Midbrain (tissue), 1 donor: ENCODE measurements around the gene CHCHD3.
A peak's percentile ranks its signal among the peaks of the same experiment; 100 is the strongest.
"Not testable (repeated sequence)": the region's sequence is repeated elsewhere in the genome, so short reads cannot be mapped to it uniquely, and the experiment has no call there.

Experiments used
- DNase-seq: peaks from one replicate; lab custom pipeline; 2025; lab: John Stamatoyannopoulos, UW

Gene CHCHD3

GRCh38 chr7:132953468-132953867, 128.4 kb downstream of the CHCHD3 start:
- DNase-seq, result no peak

GRCh38 chr7:132950725-132951124, 131.2 kb downstream of the CHCHD3 start:
- DNase-seq, result no peak

- DNase-seq, result no peak
Measured at GRCh38 chr7:132947011-132947410, 134.9 kb downstream of the CHCHD3 start.

DNA sequence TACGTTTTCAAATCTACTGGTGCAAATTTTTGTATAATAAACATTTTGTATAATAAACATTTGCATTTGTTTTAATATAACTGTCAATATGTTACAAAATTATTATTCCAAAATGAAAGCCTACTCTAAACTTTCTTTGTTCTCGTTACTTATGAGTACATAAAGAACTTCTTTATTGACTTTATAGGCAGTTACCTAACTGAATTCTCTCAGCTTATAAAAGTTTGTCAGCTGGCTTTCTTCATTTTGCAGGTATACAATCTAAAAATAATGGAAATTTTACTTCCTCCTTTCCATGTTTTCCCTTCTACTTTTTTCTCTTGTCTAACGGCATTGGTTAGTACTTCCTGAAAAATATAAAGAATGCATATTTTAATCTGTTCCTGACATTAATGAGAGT, 137.1 kb downstream of the CHCHD3 start:
- DNase-seq, result no peak

GRCh38 chr7:132943645-132944044, 138.2 kb downstream of the CHCHD3 start:
- DNase-seq, result no peak

DNA sequence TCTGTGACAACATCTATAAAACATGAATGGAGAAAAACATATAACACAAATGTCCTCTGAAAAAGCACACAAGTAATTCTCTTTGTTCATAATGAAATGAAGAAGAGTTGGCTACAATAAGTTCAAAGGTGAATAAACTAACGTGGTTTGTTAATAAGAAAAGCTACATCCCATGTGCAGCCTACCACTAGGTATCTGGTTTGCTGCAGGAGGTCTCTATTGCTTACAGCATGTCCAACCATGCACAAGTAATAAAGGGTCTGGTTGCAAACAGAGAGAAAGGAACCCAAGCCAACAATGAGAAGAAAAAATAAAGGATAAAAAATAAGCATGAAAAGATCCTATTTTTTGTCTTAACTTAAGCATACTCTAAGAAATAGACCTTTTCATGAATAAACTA, 139.2 kb downstream of the CHCHD3 start:
- no peak for DNase-seq

GRCh38 chr7:132941905-132942304, 140.0 kb downstream of the CHCHD3 start:
- no peak for DNase-seq

DNA sequence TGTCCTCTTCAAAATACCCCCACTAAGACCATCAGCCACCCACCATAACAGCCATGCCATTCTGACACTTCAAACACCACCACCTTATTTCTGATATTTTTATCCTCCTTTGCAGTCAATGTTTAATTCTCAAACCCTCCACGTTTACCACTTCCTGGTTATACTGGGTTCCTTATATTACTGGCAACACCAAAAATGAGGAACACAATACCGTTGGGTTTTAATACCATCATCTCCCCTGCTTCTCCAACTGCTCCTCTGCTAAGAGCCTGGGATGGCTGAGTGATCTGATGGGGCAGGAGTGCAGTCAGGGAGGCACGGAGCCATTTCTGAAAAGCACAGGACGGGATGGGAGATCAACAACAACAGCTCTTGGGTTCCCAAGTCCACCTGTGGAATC, 140.5 kb downstream of the CHCHD3 start:
- no peak for DNase-seq

GRCh38 chr7:132940084-132940483, 141.8 kb downstream of the CHCHD3 start:
- DNase-seq, result no peak

DNA sequence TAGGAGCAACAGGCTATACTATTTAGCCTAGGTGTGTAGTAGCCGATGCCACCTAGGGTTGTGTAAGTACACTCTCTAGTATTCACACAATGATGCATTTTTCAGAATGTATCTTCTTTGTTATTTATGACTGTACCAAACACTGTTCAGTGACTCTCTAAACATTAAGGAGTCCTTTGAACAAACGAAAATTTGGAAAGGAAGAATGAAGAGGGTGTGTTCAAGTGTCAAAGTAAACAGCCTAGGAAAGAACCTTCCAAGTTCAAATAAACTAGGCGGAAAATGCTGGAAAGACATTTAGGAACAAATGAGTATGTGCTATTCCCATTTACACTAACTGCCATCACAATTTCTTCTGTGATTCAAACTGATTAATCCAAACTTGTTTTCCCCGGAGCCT, 142.4 kb downstream of the CHCHD3 start:
- no peak for DNase-seq

- DNase-seq, result no peak
Measured at GRCh38 chr7:132937286-132937685, 144.6 kb downstream of the CHCHD3 start.

DNA sequence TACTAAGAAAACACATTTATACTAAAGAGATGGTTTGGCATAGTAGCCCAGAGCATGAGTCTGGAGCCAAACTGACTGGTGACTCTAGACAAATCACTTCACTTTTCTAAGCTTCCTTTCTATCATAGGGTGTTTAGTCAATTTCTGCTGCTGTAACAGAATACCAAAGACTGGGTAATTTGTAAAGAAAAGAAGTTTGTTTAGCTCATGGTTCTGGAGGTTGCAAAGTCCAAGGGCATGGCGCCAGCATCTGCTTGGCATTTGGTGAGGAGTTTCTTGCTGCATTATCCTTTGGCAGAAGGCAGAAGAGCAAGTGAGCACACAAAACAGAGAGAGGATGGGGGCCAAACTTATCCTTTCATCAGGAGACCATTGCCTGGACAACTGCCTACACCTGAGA, 146.3 kb downstream of the CHCHD3 start:
- no peak for DNase-seq

DNA sequence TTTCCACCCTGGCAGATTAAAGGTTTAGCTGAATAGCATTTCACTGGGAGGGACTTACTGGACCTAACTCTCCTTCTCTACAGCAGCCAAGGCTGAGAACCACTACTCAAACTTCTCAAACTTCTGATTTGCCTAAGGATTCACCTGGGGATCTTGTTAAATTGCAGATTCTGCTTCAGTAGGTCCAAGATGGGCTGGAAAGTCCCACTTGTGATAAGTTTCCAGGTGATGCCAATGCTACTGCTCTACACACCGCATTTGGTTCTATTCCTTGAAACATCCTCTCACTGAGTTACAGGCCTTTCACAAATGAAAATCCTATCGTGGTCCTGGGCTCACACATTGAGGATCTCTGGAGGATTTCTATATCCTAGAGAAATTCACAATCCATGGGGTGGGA, 147.9 kb downstream of the CHCHD3 start:
- DNase-seq, result no peak

DNA sequence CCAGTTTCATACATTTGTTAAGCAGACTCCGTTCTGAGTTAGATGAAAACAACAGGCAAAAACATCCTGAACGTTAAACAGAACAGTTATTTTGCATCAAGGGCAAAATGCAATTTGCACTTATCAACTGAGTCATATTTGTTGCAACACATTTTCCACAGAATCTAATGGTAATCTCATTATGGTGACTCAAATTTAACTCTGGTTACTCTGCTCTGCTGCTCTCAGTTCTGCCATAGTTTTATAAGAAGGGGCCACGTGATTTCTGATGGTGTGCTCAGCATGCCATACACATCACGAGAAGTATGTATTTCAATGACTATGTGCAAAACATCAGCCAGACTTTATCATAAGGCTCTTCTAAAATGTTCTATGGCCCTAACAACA, 148.8 kb downstream of the CHCHD3 start:
- DNase-seq, result no peak

GRCh38 chr7:132932296-132933071, 149.4 kb downstream of the CHCHD3 start:
- DNase-seq, result no peak

- DNase-seq, result peak; percentile 39
Measured at GRCh38 chr7:132930881-132931280, 151.0 kb downstream of the CHCHD3 start.

DNA sequence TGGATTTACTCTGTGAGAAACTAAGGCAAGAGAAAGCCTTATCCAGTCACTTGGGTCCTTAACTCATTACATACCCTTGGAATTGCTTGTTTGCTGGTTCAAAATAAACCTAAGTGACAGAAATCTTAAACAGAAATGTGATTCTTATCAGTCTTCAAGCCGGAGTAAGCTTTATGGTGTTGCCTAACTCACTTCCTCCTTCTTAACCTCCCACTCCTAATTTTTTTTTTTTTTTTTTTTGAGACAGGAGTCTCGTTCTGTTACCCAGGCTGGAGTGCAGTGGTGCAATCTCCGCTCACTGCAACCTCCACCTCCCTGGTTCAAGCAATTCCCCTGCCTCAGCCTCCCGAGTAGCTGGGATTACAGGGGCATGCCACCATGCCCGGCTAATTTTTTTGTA, 151.9 kb downstream of the CHCHD3 start:
- DNase-seq, result not testable (repeated sequence)

- DNase-seq, result no peak
Measured at GRCh38 chr7:132919771-132920170, 162.1 kb downstream of the CHCHD3 start.

DNA sequence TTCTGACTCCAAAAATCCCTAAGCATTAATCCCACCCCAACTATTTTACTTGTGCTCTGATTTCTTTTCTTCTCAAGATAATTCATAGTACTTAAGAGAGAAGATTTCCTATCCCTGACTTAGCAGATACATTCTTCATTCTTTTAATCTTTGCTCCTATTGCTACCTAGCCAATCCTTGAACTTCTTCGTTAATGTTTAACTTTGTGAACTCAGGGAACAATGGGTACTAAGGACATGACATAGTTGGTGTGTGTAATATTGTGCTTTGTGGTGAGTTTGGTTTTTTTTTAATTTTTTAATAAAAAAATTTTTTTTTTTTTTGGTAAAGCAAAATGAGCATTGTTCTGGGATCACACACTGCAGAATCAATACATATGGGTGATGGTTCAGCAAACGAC, 166.2 kb downstream of the CHCHD3 start:
- DNase-seq, result no peak

- no peak for DNase-seq
Measured at GRCh38 chr7:132910657-132911056, 171.2 kb downstream of the CHCHD3 start.

DNA sequence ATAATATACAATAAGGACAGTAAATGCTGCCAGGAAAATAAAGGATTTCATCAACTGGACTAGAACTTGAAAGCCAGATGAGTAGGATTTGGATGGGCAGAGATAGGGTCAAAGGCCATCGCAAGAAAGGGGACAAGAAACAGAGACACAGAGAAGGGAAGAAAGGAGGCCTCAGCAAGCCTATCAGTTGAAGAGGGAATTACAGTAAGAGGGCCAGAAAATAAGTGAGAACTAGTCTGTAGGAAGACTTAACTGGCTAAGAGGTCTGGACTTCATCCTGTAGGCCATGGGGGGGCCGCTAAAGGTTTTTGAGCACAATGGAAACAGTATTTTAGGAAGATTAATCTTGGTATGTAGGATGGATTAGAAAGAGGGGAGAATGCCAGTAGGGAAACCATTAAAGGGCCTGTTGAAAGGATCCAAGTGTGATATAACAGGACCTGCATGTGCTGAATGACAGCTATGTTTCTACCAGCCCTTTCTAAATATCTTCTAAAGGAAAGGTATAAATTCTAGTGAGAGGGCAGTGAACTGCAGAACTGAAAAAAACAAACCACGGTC, 174.4 kb downstream of the CHCHD3 start:
- no peak for DNase-seq

GRCh38 chr7:132906193-132906835, 175.6 kb downstream of the CHCHD3 start:
- DNase-seq, result no peak

- DNase-seq, result not testable (repeated sequence)
Measured at GRCh38 chr7:132905136-132905535, 176.8 kb downstream of the CHCHD3 start.
